GM18526 (cell line): ENCODE results near the gene ZNF184.

Experiments
- POLR2A ChIP-seq: IDR thresholded peaks from 3 replicates; pipeline ENCODE4 v1.6.1; 2011; ENCODE audit not compliant: insufficient read length; ENCODE audit errors: extremely low read depth

Gene ZNF184

GRCh38 chr6:27470023-27470422, 2.9 kb downstream of the ZNF184 start:
- TF ChIP-seq POLR2A, result no peak

DNA sequence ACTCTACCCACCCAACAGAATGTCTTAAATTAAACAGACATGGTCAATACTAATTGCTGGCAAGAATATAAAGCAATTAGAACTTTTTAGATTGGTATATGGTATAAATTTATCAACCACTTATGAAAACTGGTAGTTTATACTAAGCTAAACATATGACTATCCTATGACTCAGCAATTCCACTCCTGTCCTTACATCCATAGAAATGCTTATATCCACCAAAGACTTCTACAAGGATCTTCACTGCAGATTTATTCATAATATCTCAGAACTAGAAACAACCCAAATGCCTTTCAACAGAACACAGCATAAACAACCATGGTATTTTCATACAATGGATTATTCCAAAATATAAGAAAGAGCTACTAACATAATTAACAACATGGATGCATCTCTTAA, 4.6 kb downstream of the ZNF184 start:
- TF ChIP-seq POLR2A, result no peak

GRCh38 chr6:27452496-27452897, 20.4 kb downstream of the ZNF184 start:
- no peak for TF ChIP-seq POLR2A

DNA sequence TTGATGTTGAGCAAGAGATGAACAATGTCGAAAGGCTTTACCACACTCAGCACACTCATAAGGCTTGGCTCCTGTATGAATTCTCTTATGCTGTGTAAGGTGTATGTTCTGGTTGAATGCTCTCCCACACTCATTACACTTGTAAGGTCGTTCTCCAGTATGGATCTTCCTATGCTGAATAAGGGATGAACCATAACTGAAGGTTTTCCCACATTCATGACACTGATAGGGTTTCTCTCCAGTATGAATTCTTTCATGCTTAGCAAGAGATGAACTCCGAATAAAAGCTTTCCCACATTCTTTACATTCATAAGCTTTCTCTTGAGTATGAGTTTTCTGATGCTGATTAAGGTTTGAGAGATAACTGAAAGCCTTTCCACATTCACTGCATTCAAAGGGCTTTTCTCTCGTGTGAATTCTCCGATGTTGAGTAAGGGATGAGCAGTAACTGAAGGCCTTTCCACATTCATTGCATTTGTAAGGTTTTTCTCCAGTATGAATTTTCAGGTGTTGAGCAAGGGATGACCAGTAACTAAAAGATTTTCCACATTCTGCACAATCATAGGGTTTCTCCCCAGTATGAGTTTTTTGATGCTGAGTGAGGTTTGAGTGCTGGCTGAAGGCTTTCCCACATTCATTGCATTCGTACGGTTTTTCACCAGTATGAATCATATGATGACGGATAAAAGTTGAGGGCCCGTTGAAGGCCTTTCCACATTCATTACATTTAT, 21.1 kb downstream of the ZNF184 start:
- TF ChIP-seq POLR2A, result no peak

- no peak for TF ChIP-seq POLR2A
Measured at GRCh38 chr6:27448456-27448855, 24.4 kb downstream of the ZNF184 start.

DNA sequence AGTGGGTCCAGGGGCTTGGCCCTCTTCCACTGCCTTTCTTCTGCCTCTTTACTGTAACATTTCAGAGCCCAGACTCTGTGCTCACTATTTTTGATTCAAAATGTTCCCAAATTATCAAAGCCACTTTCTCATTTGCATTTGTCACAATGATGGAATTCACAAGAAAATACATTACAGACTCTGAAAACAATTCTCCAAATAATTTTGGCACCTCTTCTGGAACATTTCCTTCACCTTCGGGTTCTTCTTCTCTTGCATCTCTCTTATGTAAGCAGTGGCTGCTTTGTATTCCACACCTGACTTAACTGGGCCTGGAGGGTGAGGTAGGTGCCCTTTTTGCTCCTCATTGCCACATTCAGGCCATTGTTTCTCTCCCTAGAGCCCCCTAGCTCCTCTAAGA, 30.0 kb downstream of the ZNF184 start:
- TF ChIP-seq POLR2A, result no peak

DNA sequence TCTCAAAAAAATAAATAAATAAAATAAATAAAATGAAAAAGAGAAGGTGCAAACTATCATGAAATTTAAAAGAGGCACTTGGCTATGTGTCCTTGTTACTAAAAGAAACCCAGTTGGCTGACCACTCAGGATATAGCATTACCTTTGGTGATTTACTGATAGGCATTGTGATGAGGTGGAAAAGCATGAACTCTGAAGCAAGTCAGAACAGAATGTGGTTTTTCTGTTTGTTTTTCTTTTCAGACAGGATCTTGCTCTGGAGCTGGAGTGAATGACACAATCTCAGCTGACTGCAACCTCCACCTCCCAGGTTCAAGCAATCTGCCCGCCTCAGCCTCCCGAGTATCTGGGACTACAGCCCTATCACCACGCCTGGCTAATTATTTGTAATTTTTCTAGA, 31.9 kb downstream of the ZNF184 start:
- no peak for TF ChIP-seq POLR2A

DNA sequence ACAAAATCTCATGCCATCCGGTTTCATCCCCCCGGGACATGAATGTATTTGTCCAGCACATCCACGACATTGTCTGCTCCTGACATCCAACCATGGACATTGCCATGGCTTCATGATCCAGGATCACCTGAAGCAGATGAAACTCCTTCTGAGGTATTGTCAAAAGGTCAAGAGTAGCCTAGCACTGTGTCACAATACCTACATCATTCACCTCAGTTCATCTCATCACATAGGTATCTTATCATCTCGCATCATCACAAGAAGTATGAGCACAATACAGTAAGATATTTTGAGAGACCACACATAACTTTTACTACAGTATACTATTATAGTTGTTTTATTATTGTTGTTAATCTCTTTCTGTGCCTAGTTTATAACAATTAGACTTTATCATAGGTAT, 33.5 kb downstream of the ZNF184 start:
- TF ChIP-seq POLR2A, result no peak

- TF ChIP-seq POLR2A, result no peak
Measured at GRCh38 chr6:27433714-27434113, 39.2 kb downstream of the ZNF184 start.

- TF ChIP-seq POLR2A, result no peak
Measured at GRCh38 chr6:27428966-27429365, 43.9 kb downstream of the ZNF184 start.

- TF ChIP-seq POLR2A, result no peak
Measured at GRCh38 chr6:27428502-27428901, 44.4 kb downstream of the ZNF184 start.

DNA sequence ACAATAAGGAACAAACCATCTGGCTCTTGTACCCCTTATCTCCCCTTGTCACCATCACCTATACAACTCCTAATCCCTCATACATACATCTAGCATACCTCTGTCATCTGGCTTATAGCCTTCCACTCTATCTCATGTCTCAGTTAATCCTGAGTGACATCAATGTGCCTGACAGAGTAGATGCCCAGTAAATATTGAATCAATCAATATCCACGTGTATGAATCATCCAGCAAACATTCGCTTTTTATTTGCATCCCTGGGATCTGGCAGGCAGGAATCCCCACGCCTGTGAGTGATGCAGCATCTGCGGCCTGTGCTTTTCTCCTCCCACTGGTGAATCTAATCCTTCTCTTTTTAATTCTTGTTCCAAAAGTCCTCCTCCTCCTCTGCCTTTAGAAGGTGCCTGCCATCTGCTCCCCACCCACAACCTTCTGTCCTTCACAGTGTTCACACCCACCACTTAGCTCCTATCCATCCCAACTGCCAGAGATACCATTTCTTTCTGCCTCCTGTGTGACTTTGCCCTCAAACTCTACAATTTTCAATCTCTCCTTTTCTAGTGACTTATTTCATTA, 46.8 kb downstream of the ZNF184 start:
- no peak for TF ChIP-seq POLR2A

GRCh38 chr6:27422651-27423332, 50.1 kb downstream of the ZNF184 start:
- TF ChIP-seq POLR2A, result no peak

- TF ChIP-seq POLR2A, result no peak
Measured at GRCh38 chr6:27419363-27419762, 53.5 kb downstream of the ZNF184 start.

DNA sequence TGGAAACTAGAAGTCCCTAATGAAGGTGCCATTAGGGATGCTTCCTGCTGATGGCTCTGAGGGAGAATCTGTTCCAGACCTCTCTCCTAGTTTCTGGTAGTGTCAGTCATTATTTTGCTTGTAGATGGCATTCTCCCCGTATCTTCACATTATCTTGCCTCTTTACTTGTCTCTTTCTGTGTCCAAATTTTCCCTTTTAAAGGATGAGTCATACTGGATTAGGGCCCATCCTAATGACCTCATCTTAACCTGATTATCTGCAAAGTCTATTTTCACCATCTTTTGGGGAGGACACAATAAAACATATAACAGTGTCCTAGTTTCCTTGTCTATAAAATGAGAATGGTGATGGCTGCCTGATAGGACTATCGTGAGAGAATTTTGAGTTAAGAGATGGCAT, 57.0 kb downstream of the ZNF184 start:
- TF ChIP-seq POLR2A, result no peak

GRCh38 chr6:27414996-27415395, 57.9 kb downstream of the ZNF184 start:
- TF ChIP-seq POLR2A, result no peak
